Measurements from ENCODE around the gene MRPS12.
"Not testable (repeated sequence)": the region's sequence is repeated elsewhere in the genome, so short reads cannot be mapped to it uniquely, and the experiment has no call there.

MRPS12 gene

DNA sequence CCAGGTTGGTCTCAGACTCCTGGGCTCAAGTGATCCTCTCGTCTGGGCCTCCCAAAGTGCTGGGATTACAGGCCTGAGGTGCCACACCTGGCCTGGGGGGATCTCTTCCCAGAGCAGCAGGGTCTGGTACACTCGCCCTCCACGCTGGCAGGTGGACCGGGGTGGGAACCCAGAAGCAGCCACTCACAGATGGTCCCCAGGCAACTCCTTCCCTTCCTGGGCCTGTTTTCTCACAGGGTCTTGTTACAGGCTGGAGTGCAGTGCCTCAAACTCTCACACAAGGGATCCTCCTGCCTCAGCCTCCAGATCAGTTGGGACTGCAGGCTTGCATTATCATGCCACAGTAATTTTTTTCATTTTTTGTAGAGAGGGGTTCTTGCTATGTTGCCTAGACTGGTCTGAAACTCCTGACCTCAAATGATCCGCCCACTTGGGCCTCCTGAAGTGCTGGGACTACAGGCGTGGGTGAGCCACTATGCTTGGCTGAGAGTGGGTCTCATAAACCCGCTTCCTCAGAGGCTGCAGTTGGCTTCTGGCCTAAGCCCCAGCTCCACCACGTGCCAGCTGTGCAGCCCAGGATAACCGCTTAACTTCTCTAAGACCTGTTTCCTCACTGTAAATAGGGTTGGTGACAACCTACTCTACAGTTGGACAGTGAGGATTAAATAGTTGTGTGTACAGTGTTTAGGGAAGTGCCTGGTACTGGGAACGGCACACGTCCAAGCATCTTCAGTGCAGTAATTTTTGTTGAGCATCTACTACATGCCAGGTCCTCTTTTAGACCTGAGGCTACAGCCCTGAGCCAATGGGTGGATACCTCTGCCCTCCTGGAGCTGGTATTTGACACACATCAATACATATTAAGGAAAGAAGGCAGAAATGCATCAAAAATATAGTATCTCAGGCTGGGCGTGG lies 17.9 kb upstream of the MRPS12 start:
- peak; percentile 15 for DNase-seq

DNA sequence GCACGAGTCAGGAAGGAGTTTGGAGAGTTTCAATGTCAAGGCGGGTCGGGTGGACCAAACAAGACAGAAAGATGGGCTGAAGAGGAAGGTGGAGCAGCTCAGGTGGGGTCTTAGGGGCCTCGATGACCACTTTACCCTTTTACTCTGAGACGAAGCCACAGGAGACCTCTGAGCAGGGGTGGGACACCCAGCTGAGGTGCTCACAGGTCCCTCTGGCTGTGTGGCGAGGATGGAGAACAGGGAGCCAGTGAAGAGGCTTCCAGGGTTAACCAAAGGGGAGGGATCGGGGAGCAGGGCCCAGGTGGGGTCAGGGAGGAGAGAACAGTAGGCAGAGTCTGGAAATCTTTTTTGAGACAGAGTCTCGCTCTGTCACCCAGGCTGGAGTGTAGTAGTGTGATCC lies 16.8 kb upstream of the MRPS12 start:
- no peak for DNase-seq

DNA sequence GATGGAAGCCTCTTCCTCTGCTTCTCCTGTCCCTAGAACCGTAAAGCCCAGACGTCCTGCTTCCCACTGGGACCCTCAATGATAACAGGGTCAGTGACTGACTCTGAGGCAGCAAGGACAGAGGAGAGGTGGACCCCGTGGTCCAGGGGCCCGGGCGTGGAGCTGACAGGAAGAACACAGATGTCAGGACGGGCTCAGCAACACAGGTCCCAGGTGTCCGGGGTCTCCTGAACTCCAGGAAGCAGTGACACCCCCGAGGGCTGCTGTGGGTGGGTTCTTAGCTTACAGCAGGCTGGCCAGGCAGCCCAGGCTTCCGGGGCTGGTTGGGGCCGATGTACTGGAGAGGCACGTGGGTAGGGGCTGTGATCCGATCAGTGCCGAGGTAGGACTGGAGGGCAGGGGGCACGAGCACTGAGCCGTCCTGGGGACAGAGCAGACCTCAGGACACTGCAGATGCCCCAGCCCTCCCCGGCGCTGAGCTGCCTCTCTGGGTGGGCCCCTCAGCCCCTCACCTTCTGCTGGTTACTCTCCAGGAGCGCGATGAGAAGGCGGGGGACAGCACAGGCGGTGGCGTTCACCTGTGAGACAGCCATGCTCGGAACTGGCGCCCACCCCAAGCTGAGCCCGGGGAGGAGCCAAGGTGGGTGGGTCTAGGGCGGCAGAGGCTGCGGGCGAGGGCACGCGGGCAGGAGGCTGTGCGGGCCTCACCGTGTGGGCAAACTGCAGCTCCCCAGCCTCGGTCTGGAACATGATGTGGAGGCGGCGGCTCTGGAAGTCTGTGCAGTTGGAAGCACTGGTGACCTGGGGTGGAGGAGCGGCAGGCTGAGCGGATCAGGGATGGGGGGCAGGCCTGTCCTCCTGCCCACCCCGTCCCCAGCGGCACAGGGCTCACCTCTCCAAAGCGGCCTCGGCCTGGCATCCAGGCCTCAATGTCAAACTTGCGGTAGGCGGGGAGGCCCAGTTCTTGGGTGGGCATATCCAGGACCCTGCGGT lies 15.1 kb upstream of the MRPS12 start:
- no peak for DNase-seq

DNA sequence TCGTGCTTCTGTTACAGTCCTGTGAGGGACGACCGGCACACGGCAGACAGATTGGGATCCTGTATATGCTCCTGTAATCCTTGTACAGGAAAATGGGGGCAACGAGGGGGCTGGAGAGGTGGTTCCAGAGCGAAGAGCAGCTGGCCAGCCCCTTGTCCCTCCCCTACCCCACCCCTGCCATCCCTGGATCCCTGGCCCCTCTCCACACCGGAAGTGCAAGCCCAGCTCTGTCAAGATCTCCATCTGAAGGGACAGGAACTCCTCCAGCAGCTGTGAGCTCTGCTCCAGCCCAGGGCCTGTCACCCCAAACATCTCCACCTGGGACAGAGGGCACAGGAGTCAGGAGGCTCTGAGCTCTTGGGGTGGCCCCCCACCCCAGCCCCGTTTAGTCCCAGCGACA lies 13.2 kb upstream of the MRPS12 start:
- no peak for DNase-seq

DNA sequence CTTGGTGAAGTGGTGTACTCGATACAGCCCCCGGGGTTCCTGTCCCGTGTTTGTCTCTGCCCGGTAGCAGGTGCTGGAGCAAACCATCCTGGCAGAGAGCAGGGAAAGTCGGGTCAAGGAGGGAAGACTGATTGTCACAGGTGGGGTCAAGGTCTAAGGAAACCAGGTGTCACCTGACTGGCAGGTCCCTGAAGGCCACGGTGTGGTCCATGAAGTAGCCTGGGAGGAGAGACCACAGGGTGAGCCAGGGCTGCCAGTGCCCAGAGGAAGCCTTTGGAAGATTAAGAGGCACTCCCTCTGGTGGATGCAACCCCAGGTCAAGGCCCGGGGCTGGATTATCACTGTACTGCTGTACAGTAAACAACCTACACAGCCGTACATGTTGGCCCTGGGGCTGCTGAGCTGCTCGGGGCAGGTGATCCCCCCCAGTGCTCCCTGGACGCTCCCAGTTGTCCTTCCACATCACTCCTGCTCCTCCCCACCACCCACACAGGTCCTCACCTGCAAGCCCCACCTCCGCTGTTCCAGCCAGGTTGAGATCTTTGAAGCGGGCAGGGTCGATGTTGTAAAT lies 12.7 kb upstream of the MRPS12 start:
- DNase-seq, result peak; percentile 2

DNA sequence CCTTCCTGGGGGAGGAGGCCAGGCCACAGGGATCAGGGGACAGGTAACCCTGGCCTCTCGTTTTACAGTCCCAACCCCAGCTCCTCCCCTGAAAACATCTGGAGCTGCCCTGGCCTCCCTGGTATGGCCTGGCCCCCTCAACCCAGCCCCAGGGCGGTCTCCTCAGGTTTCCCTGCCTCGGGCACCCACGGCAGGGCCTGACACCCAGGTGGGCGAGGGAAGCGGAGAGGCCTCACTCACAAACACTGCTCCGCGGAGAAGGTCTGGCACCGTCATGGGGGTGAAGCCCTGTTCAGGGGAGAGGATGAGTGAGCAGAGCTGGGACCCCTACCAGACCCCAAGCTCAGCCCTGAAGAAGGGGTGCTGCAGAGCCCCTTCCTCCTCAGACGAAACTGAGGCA lies 12.2 kb upstream of the MRPS12 start:
- no peak for DNase-seq

DNA sequence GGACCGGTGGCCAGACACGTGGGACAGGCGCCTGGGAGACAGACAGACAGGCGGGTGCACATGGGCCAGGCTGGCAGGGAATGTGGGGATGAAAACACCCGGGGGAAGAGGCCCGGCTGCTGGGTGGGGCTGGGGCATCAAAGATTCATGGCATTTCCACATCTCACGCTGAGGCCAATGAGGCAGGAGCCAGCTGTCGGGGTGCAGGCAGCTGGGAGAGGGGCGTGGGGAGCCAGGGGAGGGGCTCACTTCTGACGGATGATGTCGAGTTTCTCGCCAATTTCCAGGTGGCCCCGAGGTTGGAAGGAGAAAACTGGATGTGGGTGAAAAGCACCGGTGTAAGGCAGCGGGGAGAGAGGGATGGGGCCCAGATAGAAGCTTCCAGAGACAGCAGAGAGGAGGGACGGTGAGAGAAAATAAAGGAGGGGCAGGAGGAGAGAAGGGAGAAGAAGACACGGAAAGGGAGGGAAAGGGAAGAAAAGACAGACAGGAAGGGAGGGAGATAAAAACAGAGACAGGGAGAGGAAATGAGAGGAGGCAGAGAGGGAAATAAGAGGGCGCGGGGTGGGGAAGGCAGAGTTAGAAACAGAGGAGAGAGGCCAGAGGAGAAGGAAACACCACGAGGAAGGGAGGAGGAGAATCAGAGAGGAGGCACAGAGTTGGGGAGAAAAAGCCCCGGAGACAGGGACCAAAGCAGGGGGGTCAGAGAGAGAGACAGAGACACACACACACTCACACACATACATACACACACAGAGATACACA lies 10.7 kb upstream of the MRPS12 start:
- no peak for DNase-seq

DNA sequence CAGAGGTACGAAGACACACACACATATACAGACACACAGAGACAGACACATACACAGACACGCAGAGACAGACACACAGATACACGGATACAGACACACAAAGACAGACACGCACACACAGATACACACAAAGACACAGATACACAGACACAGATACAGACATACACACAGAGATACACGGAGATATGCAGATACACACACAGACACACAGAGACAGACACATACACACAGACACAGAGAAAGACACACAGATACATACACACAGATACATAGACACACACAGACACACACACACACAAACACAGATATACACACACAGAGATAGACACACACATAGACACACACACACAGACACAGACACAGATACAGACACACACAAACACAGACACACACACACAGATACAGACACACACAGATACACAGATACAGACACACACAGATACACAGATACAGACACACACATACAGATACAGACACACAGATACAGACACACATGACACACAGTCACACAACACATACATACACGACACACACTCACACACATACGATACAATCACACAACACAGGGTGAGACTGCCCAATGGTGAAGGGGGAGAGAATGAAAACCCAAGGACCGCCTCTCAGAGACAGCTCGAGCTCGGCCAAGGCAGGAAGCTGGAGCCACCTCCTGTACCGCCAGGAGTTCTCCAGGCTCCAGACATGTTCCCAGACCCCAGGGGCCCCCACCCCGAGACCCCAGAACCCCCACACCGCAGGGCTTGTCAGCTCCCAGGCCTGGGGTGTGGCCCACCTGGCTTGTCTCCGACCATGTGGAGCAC lies 9.9 kb upstream of the MRPS12 start:
- no peak for DNase-seq

DNA sequence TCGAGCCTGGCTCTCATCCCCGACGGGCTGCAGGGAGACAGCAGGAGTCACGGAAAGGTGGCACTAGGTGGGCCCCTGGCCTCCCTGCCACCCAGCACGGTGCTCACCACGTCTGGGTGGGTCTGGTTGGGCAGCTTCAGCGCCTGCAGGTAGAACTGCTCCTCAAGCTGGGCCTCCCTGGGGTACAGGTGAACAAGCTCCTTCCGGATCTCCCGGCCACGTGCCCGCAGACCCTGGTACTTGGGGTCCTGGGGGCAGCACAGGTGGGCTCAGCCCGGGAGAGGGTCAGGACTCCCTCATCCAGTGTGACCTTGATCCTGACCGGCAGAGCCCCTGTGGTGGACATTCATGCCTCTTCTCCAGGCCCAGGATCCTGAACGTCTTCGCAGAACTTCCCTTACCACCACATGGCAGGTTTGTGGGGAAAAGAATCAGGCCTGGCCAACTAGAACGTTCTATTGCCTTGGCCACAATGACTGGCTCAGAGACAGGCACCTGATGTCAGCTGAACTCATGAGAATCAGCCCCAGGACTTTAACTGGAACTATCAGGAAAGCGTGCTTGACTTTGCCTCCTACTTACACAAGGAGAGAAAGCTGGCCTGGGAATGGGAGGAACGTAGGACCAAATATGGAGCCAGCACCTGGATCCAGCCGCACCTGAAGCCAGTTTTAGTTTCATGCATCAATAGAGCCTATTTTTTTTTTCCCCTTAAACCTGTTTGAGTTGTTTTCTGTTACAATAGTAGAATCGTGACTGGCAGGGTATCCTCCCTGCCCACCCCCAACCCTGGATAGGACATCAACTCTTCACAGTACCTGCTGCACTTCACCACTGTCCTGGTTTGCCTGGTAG lies 9.1 kb upstream of the MRPS12 start:
- no peak for DNase-seq

DNA sequence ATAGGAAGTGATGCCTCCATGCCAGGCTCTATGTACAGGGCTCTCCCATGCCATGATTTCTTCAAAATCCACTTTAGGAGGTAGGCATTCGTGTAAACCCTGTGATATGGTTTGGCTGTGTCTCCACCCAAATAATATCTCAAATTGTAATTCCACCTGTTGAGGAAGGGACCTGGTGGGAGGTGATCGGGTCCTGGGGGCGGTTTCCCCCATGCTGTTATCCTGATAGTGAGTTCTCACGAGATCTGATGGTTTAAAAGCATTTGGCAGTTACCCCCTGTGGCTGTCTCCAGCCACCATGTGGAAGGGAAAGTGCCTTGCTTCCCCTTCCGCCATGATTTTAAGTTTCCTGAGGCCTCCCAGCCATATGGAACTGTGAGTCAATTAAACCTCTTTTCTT lies 8.3 kb upstream of the MRPS12 start:
- no peak for DNase-seq

DNA sequence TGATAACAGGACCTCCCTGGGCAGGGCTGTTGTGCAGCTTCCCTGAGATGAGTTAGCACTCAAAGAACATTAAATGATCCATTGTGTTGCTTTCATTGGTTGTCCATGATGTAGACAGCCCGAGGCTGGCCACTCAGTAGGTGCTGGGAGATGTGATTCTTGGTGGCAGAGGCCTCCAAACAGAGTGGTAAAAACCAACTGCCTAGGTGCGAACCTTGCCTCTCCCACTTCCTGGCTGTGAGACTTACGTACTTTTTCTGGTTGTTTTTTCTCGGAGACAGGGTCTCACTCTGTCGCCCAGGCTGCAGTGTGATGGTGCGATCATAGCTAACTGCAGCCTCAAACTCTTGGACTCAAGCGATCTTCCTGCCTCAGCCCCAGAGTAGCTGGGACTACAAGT lies 6.4 kb upstream of the MRPS12 start:
- DNase-seq, result no peak

DNA sequence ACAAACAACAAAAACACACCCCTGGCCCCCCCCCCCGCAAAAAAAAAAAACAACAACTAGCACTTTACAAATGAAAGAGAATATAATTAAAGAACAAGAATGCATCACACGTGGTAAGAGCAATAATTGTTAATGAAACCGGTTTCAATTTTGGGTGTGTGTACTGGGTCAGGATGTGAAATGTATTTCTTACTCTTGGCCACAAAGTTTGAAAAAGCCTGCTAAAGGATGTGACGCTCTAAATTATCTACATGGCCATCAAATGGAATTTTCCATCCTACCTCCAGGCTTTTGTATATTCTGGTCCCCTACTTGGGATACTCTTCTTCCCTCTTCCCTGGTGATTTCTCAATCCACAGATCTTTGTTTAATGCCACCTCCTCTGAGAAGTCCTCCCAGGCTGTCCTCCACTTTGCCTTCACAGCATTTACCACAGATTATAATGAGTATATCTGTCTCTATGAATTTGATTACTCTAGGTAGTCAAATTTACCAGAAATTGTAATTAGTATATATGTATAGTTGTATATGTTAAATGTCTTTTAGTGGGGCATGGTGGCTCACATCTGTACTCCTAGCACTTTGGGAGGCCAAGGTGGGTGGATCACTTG lies 2.2 kb upstream of the MRPS12 start:
- DNase-seq, result no peak

DNA sequence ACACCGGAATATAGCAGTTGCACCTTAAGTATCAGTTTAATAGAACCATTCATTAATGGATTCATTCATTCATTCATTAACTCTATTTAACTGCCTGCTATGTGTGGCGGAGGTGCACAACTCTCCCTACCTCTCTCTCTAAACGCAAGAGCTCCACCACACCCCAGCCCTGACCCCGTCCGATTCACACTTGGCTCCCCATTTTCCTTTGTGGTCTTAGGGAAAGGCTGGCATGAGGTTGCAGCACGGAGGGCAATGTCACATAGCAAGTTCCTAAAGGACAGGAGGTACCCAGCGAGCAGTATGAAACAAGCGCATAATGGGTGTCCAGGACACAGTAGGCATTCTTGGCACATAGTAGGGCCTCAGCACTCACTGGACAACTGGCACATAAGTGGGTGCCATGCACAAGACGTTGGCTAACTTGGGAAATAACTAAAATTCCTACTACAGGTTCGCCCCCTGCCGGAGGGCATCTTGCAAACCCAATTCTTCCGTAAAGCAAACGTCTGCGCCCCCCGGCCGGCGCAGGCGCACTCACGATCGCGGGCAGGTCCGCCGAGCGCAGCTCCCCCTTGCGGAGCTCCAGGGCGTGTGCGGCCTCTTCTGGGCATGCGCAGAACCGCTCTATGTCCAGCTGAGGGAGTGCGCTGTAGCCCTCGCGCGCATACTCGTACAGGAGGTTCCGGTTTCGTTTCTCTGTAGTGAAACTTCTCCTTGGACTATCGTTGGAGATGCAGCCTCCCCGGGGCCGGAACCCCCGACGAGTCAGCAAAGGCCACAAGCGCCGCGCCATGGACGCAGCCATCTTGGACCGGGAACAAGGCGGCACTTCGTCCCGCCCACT lies 592 bp upstream of the MRPS12 start, which contains the start of gene SARS2:
SARS2 (minus strand) TSS at position 835 of the 847 bp plus-strand sequence; CDS start at position 808, 27 bp downstream.
- DNase-seq, result peak; percentile 99

DNA sequence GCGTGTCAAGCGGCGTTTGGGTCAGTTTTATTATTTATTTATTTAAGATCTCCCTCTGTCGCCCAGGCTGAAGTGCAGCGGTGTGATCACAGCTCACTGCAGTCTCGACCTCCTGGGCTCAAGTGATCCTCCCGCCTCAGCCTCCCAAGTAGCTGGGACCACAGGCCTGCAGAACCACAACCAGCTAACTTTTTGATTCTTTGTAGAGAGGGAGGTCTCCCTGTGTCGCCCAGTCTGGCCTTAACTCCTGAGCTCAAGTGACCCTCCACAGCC lies 713 bp downstream of the MRPS12 start:
- no peak for DNase-seq

DNA sequence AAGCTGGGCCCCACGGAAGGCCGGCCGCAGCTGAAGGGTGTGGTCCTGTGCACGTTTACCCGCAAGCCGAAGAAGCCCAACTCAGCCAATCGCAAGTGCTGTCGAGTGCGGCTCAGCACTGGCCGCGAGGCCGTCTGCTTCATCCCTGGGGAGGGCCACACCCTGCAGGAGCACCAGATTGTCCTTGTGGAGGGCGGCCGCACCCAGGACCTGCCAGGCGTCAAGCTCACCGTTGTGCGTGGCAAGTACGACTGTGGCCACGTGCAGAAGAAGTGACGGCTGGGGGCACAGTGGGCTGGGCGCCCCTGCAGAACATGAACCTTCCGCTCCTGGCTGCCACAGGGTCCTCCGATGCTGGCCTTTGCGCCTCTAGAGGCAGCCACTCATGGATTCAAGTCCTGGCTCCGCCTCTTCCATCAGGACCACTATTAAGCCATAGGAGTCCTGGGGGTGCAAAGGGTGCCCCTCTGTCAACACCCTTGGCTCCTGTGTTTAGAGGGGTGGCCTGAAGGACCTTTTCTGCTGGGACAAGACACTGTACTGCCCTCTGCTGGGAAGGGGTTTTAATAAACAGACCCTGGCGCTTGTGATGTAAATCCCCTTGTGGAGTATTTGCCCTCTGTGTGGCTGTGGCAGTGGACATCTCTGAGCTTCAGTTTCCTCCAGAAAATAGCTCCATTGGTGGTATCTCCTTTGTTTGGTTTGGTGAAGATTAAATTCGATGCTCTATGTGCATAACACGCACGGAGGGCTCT lies 1.9 kb downstream of the MRPS12 start:
- peak; percentile 54 for DNase-seq

DNA sequence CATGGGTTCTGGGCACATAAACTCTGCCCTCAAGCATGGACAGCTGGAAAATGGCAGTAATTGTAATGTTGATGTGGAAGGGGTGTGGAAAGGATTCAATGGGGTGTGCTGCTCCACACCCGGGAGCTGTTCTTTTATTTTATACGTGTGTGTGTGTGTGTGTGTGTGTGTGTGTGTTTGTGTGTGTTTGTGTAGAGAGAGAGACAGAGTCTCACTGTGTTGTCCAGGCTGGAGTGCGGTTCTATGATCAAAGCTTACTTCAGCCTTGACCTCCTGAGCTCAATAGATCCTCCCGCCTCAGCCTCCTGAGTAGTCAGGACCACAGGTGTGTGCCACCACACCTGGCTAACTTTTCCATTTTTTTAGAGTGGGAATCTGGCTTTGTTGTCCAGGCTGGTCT lies 2.8 kb downstream of the MRPS12 start:
- no peak for DNase-seq

DNA sequence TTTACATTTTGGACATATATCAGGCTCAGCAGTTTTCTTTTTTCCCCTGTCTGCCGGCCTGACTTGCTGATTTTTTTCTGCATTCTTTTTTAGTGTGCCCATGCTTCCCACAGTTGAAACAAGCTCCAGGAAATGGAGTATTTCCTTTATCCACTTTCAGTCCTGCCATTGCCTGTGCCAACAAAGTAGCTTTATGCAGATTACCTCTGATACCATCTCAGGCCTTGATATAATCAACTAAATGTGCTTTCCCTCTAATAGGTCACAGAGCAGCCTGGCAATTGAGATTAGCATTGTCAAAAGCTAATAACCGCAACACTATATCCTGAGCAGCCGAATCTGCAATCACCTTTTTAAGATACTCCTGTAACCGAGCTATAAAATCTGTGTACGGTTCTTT lies 9.2 kb downstream of the MRPS12 start:
- no peak for DNase-seq

DNA sequence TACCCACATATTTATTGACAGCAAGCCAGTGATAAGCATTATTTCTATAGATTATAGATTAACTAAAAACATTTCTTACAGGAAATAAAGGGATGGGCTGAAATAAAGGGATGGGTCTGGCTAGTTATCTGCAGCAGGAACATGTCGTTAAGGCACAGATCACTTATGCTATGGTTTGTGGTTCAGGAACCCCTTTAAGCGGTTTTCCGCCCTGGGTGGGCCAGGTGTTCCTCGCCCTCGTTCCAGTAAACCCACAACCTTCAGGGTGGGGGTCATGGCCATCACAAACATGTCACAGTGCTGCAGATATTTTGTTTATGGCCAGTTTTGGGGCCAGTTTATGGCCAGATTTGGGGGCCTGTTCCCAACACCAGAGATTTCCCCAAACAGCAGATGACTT lies 10.7 kb downstream of the MRPS12 start:
- DNase-seq, result not testable (repeated sequence)

DNA sequence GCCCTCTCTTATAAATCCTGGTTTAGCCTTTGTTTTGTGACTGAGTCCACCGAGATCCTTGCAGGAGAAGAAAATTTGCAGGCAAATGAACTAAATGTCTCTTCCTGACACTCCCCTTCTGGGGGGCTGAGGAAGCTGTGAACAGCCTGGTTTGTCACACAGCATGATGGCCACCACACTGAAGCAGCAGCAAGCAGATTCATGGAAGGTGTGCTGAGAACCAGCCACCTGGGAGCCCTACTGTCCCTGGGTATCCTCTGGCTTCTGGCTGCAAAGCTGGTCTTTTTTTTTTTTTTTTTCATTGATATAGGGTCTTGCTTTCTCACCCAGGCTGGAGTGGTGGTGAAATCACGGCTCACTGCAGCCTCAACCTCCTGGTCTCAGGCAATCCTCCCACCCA lies 11.2 kb downstream of the MRPS12 start:
- no peak for DNase-seq
